Adrenal gland (tissue), 12 donors: ENCODE measurements around the gene IDH3G. TPM values are rescaled to one million over a fixed set of nuclear protein-coding genes. Genes with fewer than 3 reads are reported as not detected.

Source experiments
- DNase-seq, 7 donors: peaks; one replicate each; pipeline ENCODE4 v3.0.0-alpha.2; 2019 to 2020
- H3K27ac ChIP-seq, 5 donors: fragments of 200-600 bp; sonication (generic) in 4 of 5; 1 replicate in 3 of 5; 2 replicates in 2 of 5; pipeline versions ENCODE4 v1.5.1 to v1.8.0; 2016 to 2020; ENCODE audit warnings: mild to moderate bottlenecking in 1 of 5
- H3K27me3 ChIP-seq: fragments of 200-600 bp; 2 replicates; pipeline ENCODE4 v1.8.0; 2021
- H3K36me3 ChIP-seq, 2 donors: fragments of 200-600 bp; replicated peaks in 1 of 2; 1 replicate in 1 of 2; 2 replicates in 1 of 2; pipeline versions ENCODE4 v1.5.1 to v1.8.0; 2018 to 2022
- H3K4me1 ChIP-seq, 2 donors: fragments of 200-600 bp; replicated peaks in 1 of 2; 1 replicate in 1 of 2; 2 replicates in 1 of 2; pipeline versions ENCODE4 v1.5.1 to v1.8.0; 2018 to 2021
- H3K4me3 ChIP-seq, 4 donors: fragments of 200-600 bp; sonication (generic) in 3 of 4; one replicate each; pipeline ENCODE4 v1.5.1; 2016 to 2018
- H3K9me3 ChIP-seq, 3 donors: fragments of 200-600 bp; sonication (generic) in 1 of 3; replicated peaks in 1 of 3; 1 replicate in 2 of 3; 2 replicates in 1 of 3; pipeline versions ENCODE4 v1.5.1 to v1.8.0; 2016 to 2021
- CTCF ChIP-seq, 6 experiments: fragments of 450-650 bp in 4 of 6; fragments of 200-600 bp in 2 of 6; sonication (generic) in 1 of 6; IDR thresholded peaks; 1 replicate in 5 of 6; 2 replicates in 1 of 6; pipeline versions ENCODE4 v1.5.1 to v1.8.0; 2016 to 2021; ENCODE audit warnings: antibody characterized with exemption in 6 of 6, mild to moderate bottlenecking in 2 of 6, moderate library complexity in 1 of 6
- POLR2A ChIP-seq, 2 donors: fragments of 450-650 bp; IDR thresholded peaks; one replicate each; pipeline ENCODE4 v1.6.1; 2017; ENCODE audit warnings: antibody characterized with exemption in 2 of 2, mild to moderate bottlenecking in 2 of 2, moderate library complexity in 1 of 2
- WGBS, 4 donors: extraction: QIAGEN DNeasy Blood & Tissue Kit in 2 of 4; methylation state at CpG; one replicate each; pipeline versions ENCODE4 v1.1.5 to v1.1.7; 2013 to 2017; 5-methylcytosine and 5-hydroxymethylcytosine counted together
- intact Hi-C, 2 donors: fragments of 100-400 bp; cut with DNase I; formaldehyde crosslinking; loops; one replicate each; pipeline versions ENCODE4 v1.14.1 to v1.15.0; 2022 to 2023
- polyA plus RNA-seq, 3 donors: library from polyadenylated mRNA; stranded (reverse); fragments of 200-250 nt in 2 of 3; fragments of 350-450 nt in 1 of 3; fragmentation: Illumina TruSeq in 1 of 3; extraction: RNeasy Lipid Tissue Mini Kit (QIAGEN cat#74804) in 1 of 3; gene quantifications; one replicate each; pipeline ENCODE4 v1.2.3, GENCODE V29; 2013 to 2014
- total RNA-seq, 9 donors: library from RNA; depleted of rRNA in 4 of 9; stranded (reverse); fragments of >200 nt in 4 of 9; fragments of 120-200 nt in 1 of 9; fragmentation: NEBNext Ultra II Directional in 1 of 9; extraction: Animal tissue kit (Norgen Biotek cat#: 25700) in 1 of 9; gene quantifications; one replicate each; pipeline versions ENCODE4 v1.1.0 to v1.2.4, GENCODE V29; 2013 to 2023
- donor health status: healthy with polysubstance abuse.
- donor health status: Bipolar disorder and iron deficiency.
- donor health status: DM: yes; HTN: yes; CAD: no.
- donor health status: DM: no; HTN: no; CAD: no.
- donor health status: DM: no; HTN: no; CAD: no.
- donor health status: DM: yes; HTN: yes; CAD: no.

Gene IDH3G
- total and polyA plus RNA-seq, 12 donors, result 68.4 to 144 (median 85.2) TPM

- H3K36me3 ChIP-seq, result peaks cover 0 to 9% of the 10 kb centered on the region in 2 donors
- 7 to 67% (median 53%) methylated on average over 5 to 52 of the region's 52 CpGs; no CpG with 5 or more reads in 1 of the 4 donors for WGBS, 4 donors
- peaks cover 0 to 5% of the 10 kb centered on the region in 2 donors for H3K4me1 ChIP-seq
- H3K9me3 ChIP-seq, result no peaks in the 10 kb centered on the region
- peak in 5 of 7 donors; percentile 37 to 75 (median 63) for DNase-seq
- peak within 1 kb of the TSS in 1 of 4 donors; percentile 11 for H3K4me3 ChIP-seq
- intact Hi-C loops, result no loop called here
- H3K27me3 ChIP-seq, result no peaks in the 10 kb centered on the region
- TF ChIP-seq CTCF (IDR thresholded peaks at IDR 0.05) (no peak), POLR2A (IDR thresholded peaks at IDR 0.05) (peak in 1 of 2 donors; percentile 24)
- H3K27ac ChIP-seq, result peak within 1 kb of the TSS in 2 of 5 donors; percentile 40 to 58
Measured at GRCh38 chrX:153780678-153781427, 13.3 kb downstream of the IDH3G start, which contains the start of gene SRPK3. Gene SRPK3, plus strand, starts transcription at chrX:153781041. Its CDS starts 46 bp downstream, at chrX:153781087.

GRCh38 chrX:153779891-153780677, 14.1 kb downstream of the IDH3G start:
- WGBS, 4 donors, result 48 to 81% (median 77%) methylated on average over 3 to 18 of the region's 18 CpGs
- Histone ChIP-seq H3K4me1 (peaks cover 0 to 5% of the 10 kb centered on the region in 2 donors), H3K27ac (peak overlapping the region in 2 of 5 donors; percentile 10 to 58), H3K27me3 (no peaks in the 10 kb centered on the region), H3K36me3 (peaks cover 0 to 5% of the 10 kb centered on the region in 2 donors), H3K9me3 (no peaks in the 10 kb centered on the region), H3K4me3 (no peak overlapping the region)
- intact Hi-C loops, result no loop called here
- TF ChIP-seq POLR2A (IDR thresholded peaks at IDR 0.05), result no peak
- no peak for TF ChIP-seq CTCF (IDR thresholded peaks at IDR 0.05)
- no peak for DNase-seq

- Histone ChIP-seq H3K4me1 (peaks cover 0 to 5% of the 10 kb centered on the region in 2 donors), H3K4me3 (no peak overlapping the region), H3K9me3 (no peaks in the 10 kb centered on the region), H3K36me3 (peaks cover 0 to 6% of the 10 kb centered on the region in 2 donors), H3K27me3 (no peaks in the 10 kb centered on the region), H3K27ac (no peak overlapping the region)
- intact Hi-C loops, result no loop called here
- DNase-seq, result no peak
- WGBS, 4 donors, result 67 to 90% (median 82%) methylated on average over 1 to 16 of the region's 16 CpGs
- TF ChIP-seq CTCF (IDR thresholded peaks at IDR 0.05), result no peak
- no peak for TF ChIP-seq POLR2A (IDR thresholded peaks at IDR 0.05)
Measured at GRCh38 chrX:153778684-153779101, 15.5 kb downstream of the IDH3G start.

- DNase-seq, result no peak
- H3K27ac ChIP-seq, result no peak overlapping the region
- H3K9me3 ChIP-seq, result no peaks in the 10 kb centered on the region
- 63 to 85% (median 77%) methylated on average over 9 to 17 of the region's 17 CpGs for WGBS, 4 donors
- intact Hi-C loops, result no loop called here
- no peak for TF ChIP-seq CTCF (IDR thresholded peaks at IDR 0.05)
- TF ChIP-seq POLR2A (IDR thresholded peaks at IDR 0.05), result no peak
- H3K36me3 ChIP-seq, result peaks cover 0 to 6% of the 10 kb centered on the region in 2 donors
- peaks cover 0 to 5% of the 10 kb centered on the region in 2 donors for H3K4me1 ChIP-seq
- no peak overlapping the region for H3K4me3 ChIP-seq
- no peaks in the 10 kb centered on the region for H3K27me3 ChIP-seq
Measured at GRCh38 chrX:153778181-153778580, 16.0 kb downstream of the IDH3G start.
